K562 (cell line): ENCODE results near the gene HOXA2. TPM values are rescaled to one million over a fixed set of nuclear protein-coding genes. Genes with fewer than 3 reads are reported as not detected.

Experiments
- ATAC-seq: fragments of 200-7000 bp; cut with Tn5 transposase; 3 replicates; pipeline ENCODE4 v1.9.1; 2020; ENCODE audit warnings: moderate library complexity
- BruUV-seq: library from RNA; stranded (reverse); fragments of 400-500 nt; replicated peaks from 2 replicates; lab custom pipeline; 2021; lab: Mats Ljungman, UMichigan
- CTCF ChIA-PET: fragments of 300-600 bp; formaldehyde crosslinking; extraction: SDS; loops from one replicate; lab custom pipeline; 2021; ENCODE audit warnings: low intra/inter-chr PET ratio; lab: Yijun Ruan, JAX
- POLR2A ChIA-PET: fragments of 300-600, 350-650 bp; sonication (Branson Sonifier 250); formaldehyde crosslinking; extraction: SDS; loops from one replicate; lab custom pipeline; 2021; ENCODE audit warnings: antibody characterized with exemption, inconsistent platforms; lab: Yijun Ruan, JAX
- DNase-seq, 4 experiments: peaks; one replicate each; pipeline versions ENCODE4 v3.0.0 to v3.0.0-alpha.2; 2011 to 2018; ENCODE audit warnings: low spot score in 3 of 4, mixed read lengths in 3 of 4; ENCODE audit errors: extremely low read depth in 1 of 4
- FAIRE-seq: peaks from 2 replicates; lab custom pipeline; 2011; peaks lifted over from hg19 to GRCh38; lab: Jason Lieb, UNC
- H2AFZ ChIP-seq: 2 replicates; pipeline ENCODE4 v1.6.0; 2011; ENCODE audit warnings: low read depth, low read length, control low read depth, inconsistent platforms
- H3K27ac ChIP-seq: fragments of 200-600 bp; 3 replicates; pipeline ENCODE4 v1.8.0; 2011; ENCODE audit warnings: low read depth, mild to moderate bottlenecking, control low read depth, inconsistent platforms, low read length, moderate library complexity, mixed read lengths; ENCODE audit errors: extremely low read depth
- H3K27me3 ChIP-seq, 2 experiments: fragments of 300-600 bp in 1 of 2; 2 replicates in 1 of 2; 3 replicates in 1 of 2; pipeline versions ENCODE4 v1.6.0 to v1.8.0; 2011; ENCODE audit warnings: inconsistent platforms in 2 of 2, low read length in 2 of 2, mild to moderate bottlenecking in 1 of 2, mixed read lengths in 1 of 2, moderate library complexity in 1 of 2; ENCODE audit not compliant: control insufficient read depth in 2 of 2, insufficient read depth in 2 of 2
- H3K36me3 ChIP-seq: fragments of 300-600 bp; 3 replicates; pipeline ENCODE4 v1.8.0; 2011; ENCODE audit warnings: mild to moderate bottlenecking, low read length, inconsistent platforms; ENCODE audit not compliant: control insufficient read depth, insufficient read depth
- H3K4me1 ChIP-seq, 2 experiments: fragments of 200-600 bp in 1 of 2; replicated peaks in 1 of 2; 2 replicates in 1 of 2; 3 replicates in 1 of 2; pipeline versions ENCODE4 v1.5.1 to v1.8.0; 2011; ENCODE audit warnings: inconsistent platforms in 2 of 2, low read length in 2 of 2, mild to moderate bottlenecking in 1 of 2, mixed read lengths in 1 of 2, moderate library complexity in 1 of 2; ENCODE audit not compliant: control insufficient read depth in 2 of 2, insufficient read depth in 2 of 2
- H3K4me2 ChIP-seq: 2 replicates; pipeline ENCODE4 v1.6.1; 2011; ENCODE audit warnings: low read length, control low read depth, inconsistent platforms, mixed read lengths; ENCODE audit not compliant: insufficient read depth
- H3K4me3 ChIP-seq: fragments of 200-600 bp; sonication (generic), shearing (Covaris generic); 2 replicates; pipeline ENCODE4 v1.5.1; 2016; ENCODE audit warnings: control low read depth, inconsistent platforms
- H3K79me2 ChIP-seq: fragments of 200-600 bp; 3 replicates; pipeline ENCODE4 v1.8.0; 2011; ENCODE audit warnings: low read length, inconsistent platforms; ENCODE audit not compliant: control insufficient read depth, insufficient read depth
- H3K9ac ChIP-seq, 2 experiments: 2 replicates each; pipeline versions ENCODE4 v1.6.0 to v1.6.1; 2011; ENCODE audit warnings: low read depth in 2 of 2, low read length in 2 of 2, control low read depth in 1 of 2, inconsistent platforms in 1 of 2, mild to moderate bottlenecking in 1 of 2, mixed read lengths in 1 of 2; ENCODE audit not compliant: insufficient read depth in 1 of 2
- H3K9me1 ChIP-seq: one replicate; pipeline ENCODE4 v1.6.0; 2011; ENCODE audit warnings: inconsistent platforms, mild to moderate bottlenecking, low read length, moderate library complexity; ENCODE audit not compliant: control insufficient read depth, insufficient read depth
- H3K9me3 ChIP-seq: replicated peaks from 2 replicates; pipeline ENCODE4 v1.5.1; 2011; ENCODE audit warnings: low read depth, low read length, inconsistent platforms; ENCODE audit not compliant: control insufficient read depth, insufficient read depth
- H4K20me1 ChIP-seq: replicated peaks from 2 replicates; pipeline ENCODE4 v1.6.1; 2011; ENCODE audit warnings: low read length, inconsistent platforms, mixed read lengths; ENCODE audit not compliant: control insufficient read depth, insufficient read depth
- ARID3B ChIP-seq: fragments of 250-450 bp; sonication (Bioruptor Pico); IDR thresholded peaks from 2 replicates; pipeline ENCODE4 v1.4.0; 2020; ENCODE audit warnings: borderline replicate concordance
- CBFA2T2 ChIP-seq: fragments of 450-650 bp; conservative IDR thresholded peaks from 2 replicates; pipeline ENCODE4 v1.6.1; 2017; ENCODE audit warnings: mild to moderate bottlenecking
- KLF16 ChIP-seq: IDR thresholded peaks from 2 replicates; pipeline ENCODE4 v1.6.1; 2016; ENCODE audit warnings: antibody characterized with exemption
- MBD2 ChIP-seq: sonication (generic); IDR thresholded peaks from 2 replicates; pipeline ENCODE4 v1.6.1; 2016; ENCODE audit warnings: low read depth, borderline replicate concordance
- RAD51 ChIP-seq: fragments of 450-650 bp; IDR thresholded peaks from 2 replicates; pipeline ENCODE4 v1.7.1; 2016; ENCODE audit warnings: low read depth, mild to moderate bottlenecking, borderline replicate concordance
- SAP30 ChIP-seq: fragments of 200-600 bp; sonication (generic); IDR thresholded peaks from 2 replicates; pipeline ENCODE4 v1.6.1; 2012; ENCODE audit warnings: borderline replicate concordance, low read depth, mild to moderate bottlenecking, moderate library complexity, low read length, control low read depth, inconsistent platforms; ENCODE audit not compliant: insufficient read depth, poor library complexity, severe bottlenecking
- STAT6 ChIP-seq: sonication (generic); formaldehyde crosslinking; IDR thresholded peaks from 2 replicates; pipeline ENCODE4 v1.8.1; 2023; ENCODE audit warnings: mild to moderate bottlenecking, missing genetic modification reagents
- U2AF2 ChIP-seq: fragments of 200-400 bp; formaldehyde crosslinking; optimal IDR thresholded peaks from 2 replicates; pipeline ENCODE3; 2017; ENCODE audit warnings: low read depth, mild to moderate bottlenecking, low read length
- ZFP1 ChIP-seq: fragments of 450-650 bp; formaldehyde crosslinking; IDR thresholded peaks from 2 replicates; pipeline ENCODE4 v1.4.0; 2020; ENCODE audit warnings: mild to moderate bottlenecking, mixed read lengths
- ZNF197 ChIP-seq: fragments of 200-800 bp; sonication (Bioruptor generic); IDR thresholded peaks from 2 replicates; pipeline ENCODE4 v1.6.1; 2016; ENCODE audit warnings: low read depth, missing genetic modification characterization, missing compliant biosample characterization
- ZNF699 ChIP-seq: fragments of 250-450 bp; sonication (Bioruptor Pico); IDR thresholded peaks from 2 replicates; pipeline ENCODE4 v1.8.0; 2021; ENCODE audit warnings: mild to moderate bottlenecking, moderate library complexity; ENCODE audit not compliant: insufficient replicate concordance
- WGBS: fragments of 100-300 bp; shearing (Covaris generic); methylation state at CpG from one replicate; pipeline ENCODE4 v1.1.6; 2016; ENCODE audit warnings: low coverage, mixed read lengths; ENCODE audit not compliant: insufficient coverage; ENCODE audit errors: missing lambda C conversion rate; 5-methylcytosine and 5-hydroxymethylcytosine counted together
- in situ Hi-C: fragments of 300-500 bp; cut with MboI; formaldehyde crosslinking; loops from 4 replicates; pipeline ENCODE4 v1.15.0; 2018; ENCODE audit warnings: inconsistent platforms, mixed read lengths
- intact Hi-C: fragments of 100-400 bp; cut with micrococcal nuclease; formaldehyde crosslinking; loops from 2 replicates; pipeline ENCODE4 v1.14.2; 2022
- polyA plus RNA-seq, 8 experiments: library from polyadenylated mRNA; depleted of rRNA in 4 of 8; stranded (reverse) in 5 of 8; unstranded in 3 of 8; fragments of >200 nt; fragmentation: Nextera tagmentation in 2 of 8; fragmentation: Illumina TruSeq in 1 of 8; extraction: Ambion mirVana in 2 of 8; extraction: Trizol in 1 of 8; gene quantifications; 2 replicates each; pipeline versions ENCODE4 v1.2.1 to v1.2.3, GENCODE V29; 2011 to 2014; ENCODE audit warnings: inconsistent platforms in 1 of 8, missing spikeins in 1 of 8
- total RNA-seq, 7 experiments: library from RNA; depleted of rRNA in 6 of 7; stranded (reverse); fragments of >200 nt in 6 of 7; fragmentation: Illumina TruSeq in 2 of 7; extraction: Trizol in 2 of 7; gene quantifications; 2 replicates each; pipeline versions ENCODE4 v1.2.1 to v1.2.3, GENCODE V29; 2011 to 2021; ENCODE audit warnings: low replicate concordance in 1 of 7
- TF ChIP-seq, protein P1 (sequence below): fragments of 450-650 bp; formaldehyde crosslinking; IDR thresholded peaks from 2 replicates; pipeline ENCODE4 v1.4.0; 2020; ENCODE audit warnings: mild to moderate bottlenecking, mixed read lengths

HOXA2 gene
- total and polyA plus RNA-seq, 9 of the 15 experiments (the other 6 are each of a cell fraction or from before 2014, with no cell fraction given): 0.04 TPM; not detected in 8

DNA sequence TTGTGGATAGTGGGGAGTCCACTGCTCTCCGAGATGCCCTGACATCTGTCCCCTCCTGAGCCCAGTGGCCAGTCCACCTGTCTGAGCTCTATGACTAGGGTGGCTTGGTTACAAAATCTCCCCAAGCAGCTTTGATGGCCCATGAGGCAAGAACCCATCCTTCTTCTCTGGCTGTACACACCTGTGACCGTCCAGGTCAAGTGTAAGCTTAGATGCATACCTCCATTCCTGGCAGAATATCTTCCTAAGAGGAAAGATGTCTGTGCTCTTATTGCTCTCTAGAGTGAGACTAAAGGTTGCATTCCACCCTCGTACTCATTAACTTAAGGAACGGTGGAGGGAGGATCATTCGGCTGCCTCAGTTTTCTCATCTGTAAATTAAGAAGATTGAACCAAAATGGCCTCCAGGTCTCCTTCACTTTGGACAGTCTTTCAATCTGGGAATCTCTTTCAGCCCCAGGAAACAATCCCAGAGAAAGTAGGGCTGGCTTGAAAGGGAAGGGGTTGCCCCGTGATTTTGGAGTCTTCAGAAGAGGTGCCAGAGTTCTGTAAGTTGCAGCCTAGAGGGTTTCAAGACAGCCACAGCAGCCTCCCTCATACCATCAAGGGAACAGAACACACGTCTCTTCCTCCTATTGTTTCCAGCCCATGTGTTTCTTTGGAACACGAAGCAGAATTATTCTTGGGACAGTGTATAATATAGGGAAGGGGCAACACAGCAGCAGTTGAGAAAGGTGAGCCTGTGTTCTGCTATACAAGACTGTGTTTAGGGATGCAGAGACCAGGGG is 22.6 kb upstream of the HOXA2 start (continued):
- no peak for TF ChIP-seq STAT6 (CRISPR knock-in tag)
- TF ChIP-seq ZNF699 (CRISPR knock-in tag): no peak
- TF ChIP-seq SAP30: no peak
- no peak for TF ChIP-seq U2AF2

GRCh38 chr7:27124096-27124901 is 21.8 kb upstream of the HOXA2 start:
- no peak overlapping the region for H3K27ac ChIP-seq
- no peak for ATAC-seq
- intact Hi-C loops: no loop called here
- H3K9me3 ChIP-seq: no peaks in the 10 kb centered on the region
- H3K9me1 ChIP-seq: no peaks in the 10 kb centered on the region
- H3K27me3 ChIP-seq: peaks cover 26 to 61% of the 10 kb centered on the region in 2 experiments; a peak in 4 of 5 replicates
- in situ Hi-C loops: no loop called here
- ChIA-PET POLR2A (no interaction called here), CTCF (no interaction called here)
- H3K36me3 ChIP-seq: no peaks in the 10 kb centered on the region
- H3K9ac ChIP-seq: no peak overlapping the region
- WGBS: 31% methylated on average over 36 of the region's 43 CpGs
- H3K4me1 ChIP-seq: no peaks in the 10 kb centered on the region
- no peak overlapping the region for H3K4me3 ChIP-seq
- H3K79me2 ChIP-seq: no peaks in the 10 kb centered on the region
- H3K4me2 ChIP-seq: no peak overlapping the region
- no peak overlapping the region for H2AFZ ChIP-seq
- DNase-seq: no peak
- H4K20me1 ChIP-seq: no peaks in the 10 kb centered on the region; the same call in none of the 2 replicates
- no TSS peak for BruUV-seq
- no peak for FAIRE-seq
- TF ChIP-seq KLF16 (no peak), CBFA2T2 (peak; percentile 36), RAD51 (peak; percentile 68; the same call in 1 of the 2 replicates), MBD2 (no peak), ARID3B (no peak), ZFP1 (CRISPR knock-in tag) (no peak), ZNF197 (CRISPR knock-in tag) (no peak)
- TF ChIP-seq, protein P1, sequence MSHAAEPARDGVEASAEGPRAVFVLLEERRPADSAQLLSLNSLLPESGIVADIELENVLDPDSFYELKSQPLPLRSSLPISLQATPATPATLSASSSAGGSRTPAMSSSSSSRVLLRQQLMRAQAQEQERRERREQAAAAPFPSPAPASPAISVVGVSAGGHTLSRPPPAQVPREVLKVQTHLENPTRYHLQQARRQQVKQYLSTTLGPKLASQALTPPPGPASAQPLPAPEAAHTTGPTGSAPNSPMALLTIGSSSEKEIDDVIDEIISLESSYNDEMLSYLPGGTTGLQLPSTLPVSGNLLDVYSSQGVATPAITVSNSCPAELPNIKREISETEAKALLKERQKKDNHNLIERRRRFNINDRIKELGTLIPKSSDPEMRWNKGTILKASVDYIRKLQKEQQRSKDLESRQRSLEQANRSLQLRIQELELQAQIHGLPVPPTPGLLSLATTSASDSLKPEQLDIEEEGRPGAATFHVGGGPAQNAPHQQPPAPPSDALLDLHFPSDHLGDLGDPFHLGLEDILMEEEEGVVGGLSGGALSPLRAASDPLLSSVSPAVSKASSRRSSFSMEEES (CRISPR knock-in tag): peak; percentile 94
